Stimulated activated CD4-positive, alpha-beta T cell treated with anti-CD3 and anti-CD28 coated beads, Interleukin-1b, Interleukin-23, amount 100 ng/mL, for 4 hours (primary cell): ENCODE results near the gene CTSC.

Experiments
- DNase-seq, 2 donors: peaks; one replicate each; pipeline ENCODE4 v3.0.0-alpha.2; 2020; ENCODE audit warnings: low read depth in 2 of 2

The CTSC gene

GRCh38 chr11:88318017-88318416 lies 19.5 kb downstream of the CTSC start:
- no peak for DNase-seq

DNA sequence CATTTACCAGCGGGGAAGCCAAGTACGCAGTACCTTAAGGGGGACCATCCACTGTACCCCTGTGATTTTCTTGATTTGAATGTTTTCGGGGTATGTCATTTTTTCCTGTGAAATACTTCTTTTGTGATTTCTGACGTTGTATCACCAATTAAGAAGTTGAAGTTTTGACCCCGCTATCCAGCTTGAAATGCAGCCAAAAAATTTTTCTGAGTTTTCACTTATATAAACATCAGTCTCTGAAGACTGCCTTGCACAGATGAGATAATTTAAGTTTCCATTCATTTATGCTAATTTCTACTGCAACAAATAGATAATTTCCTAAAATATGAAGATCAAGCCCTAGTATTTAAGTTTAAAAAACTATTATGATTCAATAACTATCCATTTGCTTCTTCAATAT lies 20.0 kb downstream of the CTSC start:
- no peak for DNase-seq

DNA sequence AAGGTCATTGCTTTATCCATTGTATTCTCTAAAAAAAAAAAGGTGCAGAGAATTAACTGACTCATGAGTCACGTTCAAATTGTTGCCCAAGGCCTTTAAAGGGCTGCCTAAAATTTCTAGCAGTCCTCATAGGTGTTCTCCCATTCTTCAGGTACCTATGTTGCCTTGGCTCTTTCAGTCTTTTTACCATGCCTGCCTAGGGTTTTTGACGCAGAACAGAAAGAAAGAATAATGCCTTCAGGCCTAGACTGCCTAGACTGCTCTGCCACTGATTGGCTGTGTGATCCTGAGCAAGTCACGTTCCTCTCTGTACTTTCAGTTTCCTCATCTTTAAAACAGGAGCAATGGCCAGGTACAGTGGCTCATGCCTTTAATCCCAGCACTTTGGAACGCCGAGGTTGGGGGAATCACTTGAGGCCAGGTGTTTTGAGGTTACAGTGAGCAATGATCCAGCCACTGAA lies 21.5 kb downstream of the CTSC start:
- no peak for DNase-seq

- no peak for DNase-seq
Measured at GRCh38 chr11:88315015-88315414, 22.5 kb downstream of the CTSC start.

DNA sequence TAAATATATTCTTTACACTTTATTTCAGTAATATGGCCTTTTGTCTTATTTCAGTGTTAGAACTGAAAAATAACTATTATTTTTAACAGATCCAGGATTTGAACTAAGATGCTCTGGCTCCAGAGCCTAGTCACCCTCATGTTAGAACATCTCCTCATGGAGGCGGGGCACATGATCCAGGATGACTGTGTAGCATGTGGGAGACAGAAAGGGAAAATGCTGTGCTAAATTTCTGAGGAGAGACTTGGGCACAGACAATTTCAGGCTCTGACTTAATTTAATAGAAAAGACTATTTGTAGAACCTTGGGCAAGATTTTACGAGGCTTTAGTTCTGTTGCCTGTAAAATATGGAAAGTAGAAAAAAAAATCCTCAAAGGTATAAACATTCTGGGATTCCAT lies 24.1 kb downstream of the CTSC start:
- DNase-seq: no peak

DNA sequence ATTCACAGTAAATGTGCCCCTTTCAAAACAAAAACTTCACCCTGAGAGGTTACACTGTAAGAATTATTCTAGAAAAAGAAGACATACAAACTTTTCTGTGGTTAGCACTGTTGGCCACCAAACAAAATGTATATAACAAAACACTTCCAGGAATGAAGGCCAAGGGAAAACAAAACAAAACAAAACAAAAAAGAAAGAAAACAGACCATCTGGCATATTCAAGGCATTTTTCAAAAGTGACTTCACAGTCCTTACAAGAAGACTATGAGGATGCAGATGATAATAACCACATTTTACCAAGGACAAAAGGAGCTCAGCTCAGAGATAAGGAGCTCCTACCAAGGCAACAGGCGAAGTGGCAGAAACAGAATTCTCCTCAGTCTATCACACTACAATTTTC lies 24.9 kb downstream of the CTSC start:
- DNase-seq: no peak

GRCh38 chr11:88310246-88310645 lies 27.3 kb downstream of the CTSC start:
- no peak for DNase-seq

- no peak for DNase-seq
Measured at GRCh38 chr11:88308576-88308975, 29.0 kb downstream of the CTSC start.

DNA sequence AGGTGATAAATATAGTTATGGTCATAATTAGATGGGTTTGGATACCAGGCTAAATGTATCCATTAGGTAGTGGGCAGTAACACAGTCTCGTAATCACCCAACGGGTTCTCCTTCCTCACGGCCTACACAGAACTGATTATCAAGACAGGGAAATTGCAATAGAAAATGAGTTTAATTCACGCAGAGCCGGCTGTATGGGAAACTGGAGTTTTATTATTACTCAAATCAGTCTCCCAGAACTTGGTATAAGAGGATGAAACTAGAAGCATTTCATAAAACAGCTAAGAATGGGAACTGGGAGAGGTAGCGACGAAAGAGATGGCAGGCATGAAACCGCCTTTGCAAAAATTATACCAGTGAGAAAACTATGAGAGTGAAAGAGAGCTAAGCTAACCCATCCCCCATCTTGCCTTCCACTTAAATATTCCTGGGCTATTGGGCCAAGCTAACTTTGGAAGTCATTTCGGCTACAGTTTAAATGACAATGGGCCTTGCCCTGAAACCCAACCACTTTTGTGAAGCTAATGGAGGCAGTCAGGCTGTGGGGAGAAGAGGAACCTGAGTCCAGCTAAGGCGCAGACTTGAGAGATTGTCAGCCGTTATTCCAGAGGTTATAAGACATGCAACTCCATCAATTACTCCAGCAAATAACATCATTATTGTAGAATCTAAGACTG lies 29.6 kb downstream of the CTSC start:
- DNase-seq: no peak

- DNase-seq: no peak
Measured at GRCh38 chr11:88306785-88307184, 30.8 kb downstream of the CTSC start.

DNA sequence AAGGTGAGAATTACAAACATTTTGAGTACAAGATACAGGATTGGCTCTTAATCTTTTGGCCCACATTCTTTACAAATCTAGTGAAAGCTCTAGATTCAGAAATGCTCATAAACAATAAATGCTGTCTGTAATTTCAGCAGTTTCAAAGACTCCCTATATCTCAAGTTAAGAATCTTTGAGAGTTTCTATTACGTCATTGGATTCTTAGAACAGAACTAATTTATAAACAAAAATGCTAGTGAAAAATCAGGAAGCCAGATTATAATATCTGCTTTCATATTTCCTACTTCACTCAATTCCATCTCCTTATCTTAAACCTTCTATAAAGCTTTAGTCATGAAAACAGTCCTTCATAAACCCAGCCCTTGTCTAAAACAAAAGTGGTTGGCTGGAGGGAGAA lies 32.1 kb downstream of the CTSC start:
- no peak for DNase-seq

DNA sequence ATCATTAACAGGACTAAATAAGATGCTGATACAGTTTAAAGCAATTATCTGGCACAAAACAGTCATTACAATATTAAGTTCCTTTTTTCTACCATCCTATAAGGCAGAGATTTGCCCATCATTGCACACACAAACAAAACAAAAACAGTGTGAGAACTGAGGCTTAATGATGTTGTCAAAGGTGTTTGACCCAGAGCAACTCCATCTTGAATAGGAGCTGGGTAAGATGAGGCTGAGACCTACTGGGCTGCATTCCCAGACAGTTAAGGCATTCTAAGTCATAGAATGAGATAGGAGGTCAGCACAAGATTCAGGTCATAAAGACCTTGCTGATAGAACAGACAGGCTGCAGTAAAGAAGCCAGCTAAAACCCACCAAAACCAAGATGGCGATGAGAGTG lies 33.2 kb downstream of the CTSC start:
- DNase-seq: no peak

GRCh38 chr11:88303037-88303436 lies 34.5 kb downstream of the CTSC start:
- DNase-seq: no peak

- DNase-seq: no peak
Measured at GRCh38 chr11:88301488-88302140, 35.9 kb downstream of the CTSC start.

GRCh38 chr11:88300888-88301487 lies 36.5 kb downstream of the CTSC start:
- DNase-seq: no peak

DNA sequence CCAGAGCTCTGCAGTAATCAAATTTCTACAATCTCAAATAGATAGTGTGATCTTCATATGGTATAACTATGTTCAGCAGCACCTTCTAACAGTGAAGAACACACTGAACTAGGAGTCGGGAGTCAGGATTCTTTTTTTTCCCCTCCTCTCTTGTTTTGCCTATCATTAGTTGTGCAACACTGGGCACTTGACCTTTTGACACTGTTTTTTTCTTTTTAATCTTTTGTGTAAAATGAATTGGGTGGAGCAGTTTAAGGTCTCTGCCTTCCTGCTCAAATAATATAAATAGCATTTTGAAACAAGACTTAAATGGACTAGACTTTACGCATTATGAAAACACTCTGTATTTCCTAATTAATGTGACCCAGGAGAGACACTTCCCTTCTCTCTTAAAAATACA lies 39.7 kb downstream of the CTSC start:
- DNase-seq: no peak

- DNase-seq: no peak
Measured at GRCh38 chr11:88297421-88297820, 40.1 kb downstream of the CTSC start.

DNA sequence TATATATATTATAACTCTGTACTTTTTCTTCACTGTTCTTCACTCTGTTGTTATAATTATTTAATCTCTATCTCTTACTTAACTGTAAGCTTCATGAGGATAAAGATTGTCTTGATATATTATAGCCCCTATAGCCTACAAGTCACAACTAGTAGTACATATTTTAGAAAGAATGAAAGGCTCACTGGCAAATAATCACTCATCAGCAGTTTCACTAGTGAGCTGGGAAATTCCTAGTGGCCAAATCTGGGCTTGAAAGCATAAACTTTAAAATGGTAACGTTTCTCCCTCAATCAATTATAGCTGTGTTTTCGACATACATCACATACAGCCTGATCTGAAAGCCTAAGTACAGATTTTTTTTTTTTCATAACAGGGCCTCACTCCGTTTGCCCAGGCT lies 42.5 kb downstream of the CTSC start:
- no peak for DNase-seq

- no peak for DNase-seq
Measured at GRCh38 chr11:88293931-88294330, 43.6 kb downstream of the CTSC start.

DNA sequence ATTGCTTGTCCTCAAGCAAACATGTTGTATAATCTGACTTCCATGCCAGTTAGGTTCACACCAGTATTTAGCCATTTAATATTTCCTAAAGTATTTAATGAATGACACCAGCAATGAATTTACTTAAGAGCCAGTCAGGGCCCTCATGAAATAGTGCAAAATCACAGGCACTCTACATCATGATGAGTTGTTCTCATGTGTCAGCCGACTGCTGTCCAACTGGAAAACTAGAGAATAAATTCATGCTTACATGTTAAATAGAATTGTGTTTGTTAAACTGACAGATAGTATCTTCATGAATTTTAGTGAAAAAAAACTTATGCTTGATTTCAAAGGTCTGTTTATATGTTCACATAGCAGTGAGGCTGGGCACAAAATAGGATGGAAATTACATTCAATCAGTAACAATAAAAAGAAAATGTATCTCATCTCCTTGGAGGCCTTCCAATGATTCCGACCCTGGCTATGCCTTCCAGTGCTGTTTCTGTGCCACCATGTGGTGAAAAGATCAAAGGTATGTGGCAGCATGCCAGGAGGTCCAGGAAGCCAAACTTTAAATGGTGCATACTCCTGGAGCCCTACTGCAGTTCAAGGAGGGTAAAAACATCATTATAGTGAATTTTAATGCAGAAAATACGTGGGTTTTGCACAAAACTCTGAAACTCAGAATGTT lies 45.2 kb downstream of the CTSC start:
- no peak for DNase-seq

- DNase-seq: no peak
Measured at GRCh38 chr11:88288560-88288959, 49.0 kb downstream of the CTSC start.

GRCh38 chr11:88284336-88285050 lies 53.0 kb downstream of the CTSC start:
- no peak for DNase-seq
